ENCODE results near the gene GKN2.

GKN2 gene

GRCh38 chr2:68952887-68953521 is at the start of gene GKN2:
GKN2 (minus strand) TSS chr2:68952893; CDS start chr2:68952861, 32 bp downstream.
- H3K27ac ChIP-seq (ENCODE audit: low read depth, low read length) = no peak within 1 kb of the TSS
- H3K27me3 ChIP-seq (ENCODE audit: control insufficient read depth, insufficient read depth, low read length) = no peaks in the 10 kb centered on the region
- H3K36me3 ChIP-seq (ENCODE audit: control insufficient read depth, insufficient read depth, low read length) = no peaks in the 10 kb centered on the region
- H3K4me3 ChIP-seq (ENCODE audit: low read length) = no peak within 1 kb of the TSS
- no peak within 1 kb of the TSS for H3K9ac ChIP-seq (ENCODE audit: low read length)
- no peaks in the 10 kb centered on the region for H3K4me1 ChIP-seq (ENCODE audit: control insufficient read depth, insufficient read depth, low read length)

DNA sequence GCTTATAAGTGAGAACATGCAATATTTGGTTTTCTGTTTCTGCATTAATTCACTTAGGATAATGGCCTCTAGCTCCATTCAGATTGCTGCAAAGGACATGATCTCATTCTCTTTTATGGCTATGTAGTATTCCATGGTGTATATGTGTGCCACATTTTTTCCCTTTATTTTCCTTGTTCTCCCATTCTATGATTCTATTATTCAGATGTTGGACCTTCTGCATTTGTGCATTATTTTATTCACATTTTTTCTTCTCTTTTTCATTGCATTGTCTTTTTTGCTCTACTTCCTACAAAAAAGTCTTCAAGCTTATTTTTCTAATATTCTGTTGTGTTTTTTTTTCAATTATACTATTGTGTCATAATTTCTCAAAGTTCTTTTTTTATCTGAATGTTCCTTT is 49.2 kb upstream of the GKN2 start:
- Histone ChIP-seq H3K27ac (ENCODE audit: low read depth, low read length) (no peak overlapping the region), H3K4me1 (ENCODE audit: control insufficient read depth, insufficient read depth, low read length) (no peaks in the 10 kb centered on the region), H3K9ac (ENCODE audit: low read length) (no peak overlapping the region), H3K27me3 (ENCODE audit: control insufficient read depth, insufficient read depth, low read length) (no peaks in the 10 kb centered on the region), H3K4me3 (ENCODE audit: low read length) (no peak overlapping the region), H3K36me3 (ENCODE audit: control insufficient read depth, insufficient read depth, low read length) (no peaks in the 10 kb centered on the region)

GRCh38 chr2:68997401-68997800 is 44.7 kb upstream of the GKN2 start:
- Histone ChIP-seq H3K27me3 (ENCODE audit: control insufficient read depth, insufficient read depth, low read length) (no peaks in the 10 kb centered on the region), H3K4me1 (ENCODE audit: control insufficient read depth, insufficient read depth, low read length) (no peaks in the 10 kb centered on the region), H3K27ac (ENCODE audit: low read depth, low read length) (no peak overlapping the region), H3K36me3 (ENCODE audit: control insufficient read depth, insufficient read depth, low read length) (no peaks in the 10 kb centered on the region), H3K9ac (ENCODE audit: low read length) (no peak overlapping the region), H3K4me3 (ENCODE audit: low read length) (no peak overlapping the region)

DNA sequence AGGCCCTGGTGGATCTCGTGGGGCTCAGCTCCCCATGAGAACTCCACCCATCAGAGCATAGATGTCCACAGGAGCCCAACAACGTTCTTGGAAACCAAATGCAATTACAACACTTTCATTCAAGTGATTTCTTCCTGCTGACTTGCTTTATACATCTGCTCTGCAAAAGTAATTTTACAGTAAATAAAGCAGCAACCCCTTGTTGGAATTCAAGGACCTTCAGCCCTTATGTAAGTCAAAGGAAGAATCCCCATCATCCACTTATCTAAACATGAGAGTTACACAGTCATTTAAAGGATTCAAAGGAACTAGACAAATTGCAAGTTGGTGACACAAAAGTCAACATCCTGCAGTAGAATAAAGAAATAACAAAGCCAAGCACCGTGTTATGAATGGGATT is 43.2 kb upstream of the GKN2 start:
- Histone ChIP-seq H3K4me1 (ENCODE audit: control insufficient read depth, insufficient read depth, low read length) (no peaks in the 10 kb centered on the region), H3K27ac (ENCODE audit: low read depth, low read length) (no peak overlapping the region), H3K27me3 (ENCODE audit: control insufficient read depth, insufficient read depth, low read length) (no peaks in the 10 kb centered on the region), H3K4me3 (ENCODE audit: low read length) (no peak overlapping the region), H3K36me3 (ENCODE audit: control insufficient read depth, insufficient read depth, low read length) (no peaks in the 10 kb centered on the region), H3K9ac (ENCODE audit: low read length) (no peak overlapping the region)

- Histone ChIP-seq H3K4me3 (ENCODE audit: low read length) (no peak overlapping the region), H3K4me1 (ENCODE audit: control insufficient read depth, insufficient read depth, low read length) (no peaks in the 10 kb centered on the region), H3K36me3 (ENCODE audit: control insufficient read depth, insufficient read depth, low read length) (no peaks in the 10 kb centered on the region), H3K9ac (ENCODE audit: low read length) (no peak overlapping the region), H3K27me3 (ENCODE audit: control insufficient read depth, insufficient read depth, low read length) (no peaks in the 10 kb centered on the region), H3K27ac (ENCODE audit: low read depth, low read length) (no peak overlapping the region)
Observed at GRCh38 chr2:68994864-68995263, 42.2 kb upstream of the GKN2 start.

- Histone ChIP-seq H3K4me1 (ENCODE audit: control insufficient read depth, insufficient read depth, low read length) (no peaks in the 10 kb centered on the region), H3K27ac (ENCODE audit: low read depth, low read length) (no peak overlapping the region), H3K36me3 (ENCODE audit: control insufficient read depth, insufficient read depth, low read length) (no peaks in the 10 kb centered on the region), H3K9ac (ENCODE audit: low read length) (no peak overlapping the region), H3K27me3 (ENCODE audit: control insufficient read depth, insufficient read depth, low read length) (no peaks in the 10 kb centered on the region), H3K4me3 (ENCODE audit: low read length) (no peak overlapping the region)
Observed at GRCh38 chr2:68993660-68994059, 41.0 kb upstream of the GKN2 start.

DNA sequence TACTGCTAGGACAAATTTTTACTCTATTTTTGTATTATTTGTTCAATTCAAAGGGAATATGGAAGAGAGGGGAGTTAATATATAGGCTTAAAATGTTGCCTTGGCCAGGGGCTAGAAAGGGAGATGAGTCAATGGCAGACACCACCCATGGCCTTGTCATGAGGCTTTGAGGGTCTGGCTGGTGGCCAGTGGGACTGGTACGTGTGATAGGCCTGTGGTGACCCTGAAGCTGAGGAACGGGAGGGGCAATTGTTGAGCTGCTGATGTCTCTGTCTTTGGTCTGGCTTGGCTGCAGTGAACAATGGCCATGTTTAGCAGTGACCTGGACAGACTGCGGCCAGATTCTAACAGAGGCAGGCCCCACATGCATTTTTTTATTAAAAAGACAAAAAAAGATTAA is 40.2 kb upstream of the GKN2 start:
- no peak overlapping the region for H3K27ac ChIP-seq (ENCODE audit: low read depth, low read length)
- H3K4me1 ChIP-seq (ENCODE audit: control insufficient read depth, insufficient read depth, low read length) = no peaks in the 10 kb centered on the region
- no peak overlapping the region for H3K9ac ChIP-seq (ENCODE audit: low read length)
- no peaks in the 10 kb centered on the region for H3K36me3 ChIP-seq (ENCODE audit: control insufficient read depth, insufficient read depth, low read length)
- H3K27me3 ChIP-seq (ENCODE audit: control insufficient read depth, insufficient read depth, low read length) = no peaks in the 10 kb centered on the region
- H3K4me3 ChIP-seq (ENCODE audit: low read length) = no peak overlapping the region

GRCh38 chr2:68992341-68992740 is 39.6 kb upstream of the GKN2 start:
- no peak overlapping the region for H3K9ac ChIP-seq (ENCODE audit: low read length)
- no peak overlapping the region for H3K27ac ChIP-seq (ENCODE audit: low read depth, low read length)
- no peaks in the 10 kb centered on the region for H3K4me1 ChIP-seq (ENCODE audit: control insufficient read depth, insufficient read depth, low read length)
- no peaks in the 10 kb centered on the region for H3K36me3 ChIP-seq (ENCODE audit: control insufficient read depth, insufficient read depth, low read length)
- H3K4me3 ChIP-seq (ENCODE audit: low read length) = no peak overlapping the region
- no peaks in the 10 kb centered on the region for H3K27me3 ChIP-seq (ENCODE audit: control insufficient read depth, insufficient read depth, low read length)

- no peak overlapping the region for H3K9ac ChIP-seq (ENCODE audit: low read length)
- no peak overlapping the region for H3K27ac ChIP-seq (ENCODE audit: low read depth, low read length)
- no peaks in the 10 kb centered on the region for H3K36me3 ChIP-seq (ENCODE audit: control insufficient read depth, insufficient read depth, low read length)
- H3K27me3 ChIP-seq (ENCODE audit: control insufficient read depth, insufficient read depth, low read length) = no peaks in the 10 kb centered on the region
- no peaks in the 10 kb centered on the region for H3K4me1 ChIP-seq (ENCODE audit: control insufficient read depth, insufficient read depth, low read length)
- H3K4me3 ChIP-seq (ENCODE audit: low read length) = no peak overlapping the region
Observed at GRCh38 chr2:68989035-68989434, 36.3 kb upstream of the GKN2 start.

DNA sequence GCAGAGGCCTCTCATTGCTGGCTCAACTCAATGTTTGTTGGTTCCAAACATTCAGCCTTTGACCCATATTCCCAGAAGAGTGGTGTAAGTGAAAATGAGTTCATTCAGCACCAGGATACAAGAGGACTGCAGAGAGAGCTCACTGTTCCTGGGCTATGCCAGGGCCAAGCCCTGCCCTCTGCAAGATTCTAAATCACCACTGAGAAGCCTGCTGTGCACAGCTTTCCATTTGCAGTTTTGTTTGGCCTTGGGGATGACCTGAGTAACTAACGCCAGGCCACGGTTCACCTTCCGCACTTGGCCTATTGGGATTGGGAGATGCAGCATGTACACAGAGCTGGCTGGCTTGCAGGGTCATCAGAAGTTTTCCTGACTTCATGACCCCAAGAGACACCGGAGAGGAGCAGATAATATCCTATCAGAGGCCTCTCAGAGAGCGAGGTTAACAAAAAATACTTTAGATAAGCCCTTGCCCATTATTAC is 34.4 kb upstream of the GKN2 start:
- Histone ChIP-seq H3K36me3 (ENCODE audit: control insufficient read depth, insufficient read depth, low read length) (no peaks in the 10 kb centered on the region), H3K27me3 (ENCODE audit: control insufficient read depth, insufficient read depth, low read length) (no peaks in the 10 kb centered on the region), H3K4me1 (ENCODE audit: control insufficient read depth, insufficient read depth, low read length) (no peaks in the 10 kb centered on the region), H3K27ac (ENCODE audit: low read depth, low read length) (no peak overlapping the region), H3K4me3 (ENCODE audit: low read length) (no peak overlapping the region), H3K9ac (ENCODE audit: low read length) (no peak overlapping the region)

DNA sequence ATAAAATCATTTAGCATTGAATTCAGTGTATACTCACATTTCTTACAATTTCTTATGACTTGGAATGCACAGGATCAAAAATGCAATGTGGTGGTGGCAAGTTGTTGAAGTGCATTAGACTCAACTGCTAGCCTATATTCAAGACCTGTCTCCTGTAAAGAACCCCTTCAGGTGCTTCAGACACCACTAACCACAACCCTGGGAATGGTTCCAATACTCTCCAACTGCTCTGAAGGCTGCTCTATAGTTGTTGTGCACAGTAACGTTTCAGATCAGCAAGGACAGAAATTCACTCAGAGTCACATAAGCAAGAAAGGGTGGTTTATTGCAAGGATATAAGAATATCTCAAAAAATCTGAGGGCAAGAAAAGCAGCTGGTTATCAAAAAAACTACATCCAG is 28.3 kb upstream of the GKN2 start:
- Histone ChIP-seq H3K4me1 (ENCODE audit: control insufficient read depth, insufficient read depth, low read length) (no peaks in the 10 kb centered on the region), H3K36me3 (ENCODE audit: control insufficient read depth, insufficient read depth, low read length) (no peaks in the 10 kb centered on the region), H3K4me3 (ENCODE audit: low read length) (no peak overlapping the region), H3K27me3 (ENCODE audit: control insufficient read depth, insufficient read depth, low read length) (no peaks in the 10 kb centered on the region), H3K9ac (ENCODE audit: low read length) (no peak overlapping the region), H3K27ac (ENCODE audit: low read depth, low read length) (no peak overlapping the region)

DNA sequence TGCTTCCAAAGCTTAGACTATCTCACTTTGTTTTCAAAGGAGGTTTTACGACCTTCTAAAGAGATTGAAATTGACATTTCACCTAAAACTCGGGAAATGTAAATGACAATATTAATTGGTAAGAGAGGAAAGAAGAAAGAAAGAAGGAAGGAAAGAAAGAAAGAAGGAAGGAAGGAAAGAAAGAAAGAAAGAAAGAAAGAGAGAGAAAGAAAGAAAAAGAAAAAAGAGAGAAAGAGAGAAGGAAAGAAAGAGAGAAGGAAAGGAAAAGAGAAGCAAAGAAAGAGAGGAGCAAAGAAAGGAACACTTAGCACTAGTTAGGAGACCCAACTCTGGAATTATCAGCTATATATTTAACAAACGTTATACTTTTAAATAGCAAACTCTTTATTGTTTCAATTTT is 25.4 kb upstream of the GKN2 start:
- no peaks in the 10 kb centered on the region for H3K27me3 ChIP-seq (ENCODE audit: control insufficient read depth, insufficient read depth, low read length)
- H3K27ac ChIP-seq (ENCODE audit: low read depth, low read length) = no peak overlapping the region
- H3K4me3 ChIP-seq (ENCODE audit: low read length) = no peak overlapping the region
- no peaks in the 10 kb centered on the region for H3K36me3 ChIP-seq (ENCODE audit: control insufficient read depth, insufficient read depth, low read length)
- no peak overlapping the region for H3K9ac ChIP-seq (ENCODE audit: low read length)
- H3K4me1 ChIP-seq (ENCODE audit: control insufficient read depth, insufficient read depth, low read length) = no peaks in the 10 kb centered on the region

DNA sequence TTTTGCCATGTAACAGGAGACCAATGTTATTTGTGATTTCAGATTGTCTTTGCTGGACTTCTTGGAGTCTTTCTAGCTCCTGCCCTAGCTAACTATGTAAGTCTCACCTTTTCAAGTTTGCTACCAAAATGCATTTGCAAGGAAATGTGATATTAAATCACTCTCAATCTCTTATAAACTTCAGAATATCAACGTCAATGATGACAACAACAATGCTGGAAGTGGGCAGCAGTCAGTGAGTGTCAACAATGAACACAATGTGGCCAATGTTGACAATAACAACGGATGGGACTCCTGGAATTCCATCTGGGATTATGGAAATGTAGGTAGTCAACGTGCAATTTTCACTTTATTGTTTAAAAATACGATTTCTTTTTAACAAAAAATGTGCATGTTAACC is 24.8 kb upstream of the GKN2 start:
- Histone ChIP-seq H3K27me3 (ENCODE audit: control insufficient read depth, insufficient read depth, low read length) (no peaks in the 10 kb centered on the region), H3K4me3 (ENCODE audit: low read length) (no peak overlapping the region), H3K36me3 (ENCODE audit: control insufficient read depth, insufficient read depth, low read length) (no peaks in the 10 kb centered on the region)

More for the DNA sequence above, 24.8 kb upstream of the GKN2 start:
- Histone ChIP-seq H3K4me1 (ENCODE audit: control insufficient read depth, insufficient read depth, low read length) (no peaks in the 10 kb centered on the region), H3K27ac (ENCODE audit: low read depth, low read length) (no peak overlapping the region), H3K9ac (ENCODE audit: low read length) (no peak overlapping the region)
